Hepatic stellate cell (primary cell): ENCODE measurements around the gene ST8SIA4.

ENCODE experiments used
- DNase-seq: peaks from one replicate; pipeline ENCODE4 v3.0.0; 2011; ENCODE audit warnings: low spot score

Gene ST8SIA4, protein sequence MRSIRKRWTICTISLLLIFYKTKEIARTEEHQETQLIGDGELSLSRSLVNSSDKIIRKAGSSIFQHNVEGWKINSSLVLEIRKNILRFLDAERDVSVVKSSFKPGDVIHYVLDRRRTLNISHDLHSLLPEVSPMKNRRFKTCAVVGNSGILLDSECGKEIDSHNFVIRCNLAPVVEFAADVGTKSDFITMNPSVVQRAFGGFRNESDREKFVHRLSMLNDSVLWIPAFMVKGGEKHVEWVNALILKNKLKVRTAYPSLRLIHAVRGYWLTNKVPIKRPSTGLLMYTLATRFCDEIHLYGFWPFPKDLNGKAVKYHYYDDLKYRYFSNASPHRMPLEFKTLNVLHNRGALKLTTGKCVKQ

DNA sequence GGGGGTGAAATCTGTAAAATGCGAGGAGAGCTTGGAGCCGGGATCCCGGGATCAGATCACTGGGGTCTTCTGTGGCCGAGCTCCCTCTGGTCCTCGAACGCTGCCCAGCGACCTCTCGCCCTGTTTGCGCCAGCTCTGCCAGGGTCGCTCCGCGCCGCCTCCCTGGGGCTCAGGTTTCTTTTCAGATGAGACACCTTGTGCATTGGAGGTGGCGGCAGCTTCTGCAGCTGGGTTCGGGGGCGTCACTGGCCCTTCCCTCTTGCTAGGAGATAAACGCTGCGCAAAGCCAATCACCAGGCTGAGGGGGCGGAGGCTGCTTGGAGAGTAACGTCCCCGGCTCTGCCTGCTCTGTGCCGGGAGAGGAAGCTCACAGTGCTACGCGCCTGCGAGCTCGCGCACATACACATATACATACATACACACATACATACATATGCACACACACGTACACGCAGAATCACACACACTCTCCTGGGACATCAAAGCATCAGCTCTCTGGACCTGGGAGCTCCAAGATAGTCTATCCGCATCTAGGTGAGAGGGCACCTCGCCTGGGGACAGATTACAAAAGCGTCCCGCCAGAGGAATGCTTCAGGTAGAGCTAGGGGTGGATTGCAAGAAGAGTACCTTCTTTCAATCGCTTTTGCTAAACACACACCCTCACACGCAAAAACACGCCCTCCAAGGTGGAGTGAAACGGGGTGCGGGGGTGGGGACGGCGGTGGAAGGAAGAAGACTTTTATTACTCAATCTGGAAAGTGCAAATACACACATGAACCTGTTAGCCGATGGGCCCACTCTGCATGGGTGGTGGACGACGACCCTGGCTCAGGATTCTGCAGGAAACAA lies at the start of gene ST8SIA4:
TSS of gene ST8SIA4 (minus strand) at position 244 of the 849 bp plus-strand sequence. CDS start 327 bp downstream, outside the sequence.
- no peak for DNase-seq

- no peak for DNase-seq
Measured at GRCh38 chr5:100950985-100951384, 47.9 kb upstream of the ST8SIA4 start.

- DNase-seq, result no peak
Measured at GRCh38 chr5:100913298-100913697, 10.2 kb upstream of the ST8SIA4 start.

DNA sequence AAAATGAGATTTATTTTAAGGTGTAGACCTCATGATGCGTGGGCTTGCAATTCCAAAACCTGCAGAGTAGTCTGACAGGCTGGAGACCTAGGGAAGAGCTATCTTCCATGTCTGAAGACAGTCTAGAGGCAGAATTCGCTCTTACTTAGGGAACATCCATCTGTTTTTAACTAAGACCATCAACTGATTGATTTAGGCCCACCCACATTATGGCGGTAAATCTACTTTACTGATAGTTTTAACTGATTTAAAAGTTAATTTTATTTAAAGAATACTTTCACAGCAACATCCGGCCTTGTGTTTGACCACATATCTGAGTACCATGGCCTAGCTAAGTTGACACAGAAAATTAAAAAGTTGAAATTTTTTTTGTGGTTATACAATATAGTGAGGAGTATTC lies 6.0 kb upstream of the ST8SIA4 start:
- no peak for DNase-seq

GRCh38 chr5:100905259-100905914 lies 2.3 kb upstream of the ST8SIA4 start:
- DNase-seq, result no peak

DNA sequence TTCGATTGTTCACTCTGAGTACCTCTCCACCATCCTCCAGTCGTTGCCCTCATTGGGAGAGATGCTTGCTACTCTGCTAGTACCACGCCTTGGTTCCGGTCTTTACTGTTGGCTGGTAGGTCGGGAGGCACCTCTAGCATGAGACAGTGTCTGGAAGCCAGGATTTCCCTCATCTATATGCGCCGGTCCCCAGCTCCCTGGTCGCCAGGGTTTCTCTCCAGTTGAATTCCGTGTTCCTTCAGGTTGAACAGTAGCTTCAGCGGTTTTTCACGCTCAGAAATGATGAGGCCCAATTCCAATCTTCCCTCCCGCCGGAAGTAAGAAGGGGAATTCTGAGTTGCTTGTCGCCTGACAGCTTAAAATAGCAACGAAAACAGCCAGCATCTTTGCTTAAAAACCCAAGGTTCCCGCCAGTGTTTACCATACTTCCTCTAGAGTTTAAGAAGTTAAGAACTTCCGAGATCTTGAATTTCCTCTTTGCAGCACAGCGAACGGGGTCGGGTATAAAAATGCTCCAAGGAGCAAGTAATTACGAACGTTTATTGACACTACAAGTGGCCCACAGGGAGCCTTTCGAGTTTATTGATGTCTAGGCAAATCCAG lies 1.3 kb upstream of the ST8SIA4 start:
- no peak for DNase-seq

DNA sequence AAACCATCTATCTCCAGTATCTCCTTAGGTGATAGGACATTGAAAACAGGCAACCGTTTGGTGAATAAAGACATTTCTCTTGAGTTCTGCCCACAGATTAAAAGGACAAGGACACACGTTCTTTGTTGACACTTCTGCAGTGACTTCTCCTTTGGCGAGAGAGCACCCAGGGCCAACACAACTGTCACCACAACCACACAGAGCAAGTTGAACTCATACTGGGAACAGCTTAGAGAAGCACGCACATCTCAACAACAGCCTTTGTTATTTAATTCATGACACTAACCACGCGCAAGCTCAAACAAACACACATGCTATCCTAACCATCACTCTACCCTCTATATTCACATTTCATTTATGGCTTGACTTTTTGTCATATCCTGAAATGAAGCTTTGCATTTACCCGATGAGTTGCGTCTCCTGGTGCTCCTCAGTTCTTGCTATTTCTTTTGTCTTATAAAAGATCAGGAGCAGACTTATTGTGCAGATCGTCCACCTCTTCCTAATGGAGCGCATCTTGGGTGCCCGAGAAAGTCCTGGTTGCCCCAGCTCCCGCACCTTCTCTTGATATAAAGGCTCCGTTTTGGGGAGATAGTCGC lies 543 bp downstream of the ST8SIA4 start:
- no peak for DNase-seq

- no peak for DNase-seq
Measured at GRCh38 chr5:100901821-100902341, 1.2 kb downstream of the ST8SIA4 start.

- DNase-seq, result no peak
Measured at GRCh38 chr5:100900796-100901781, 2.0 kb downstream of the ST8SIA4 start.

GRCh38 chr5:100900142-100900795 lies 2.8 kb downstream of the ST8SIA4 start:
- DNase-seq, result no peak

GRCh38 chr5:100899675-100900074 lies 3.4 kb downstream of the ST8SIA4 start:
- DNase-seq, result no peak

GRCh38 chr5:100898504-100899346 lies 4.4 kb downstream of the ST8SIA4 start:
- DNase-seq, result no peak

DNA sequence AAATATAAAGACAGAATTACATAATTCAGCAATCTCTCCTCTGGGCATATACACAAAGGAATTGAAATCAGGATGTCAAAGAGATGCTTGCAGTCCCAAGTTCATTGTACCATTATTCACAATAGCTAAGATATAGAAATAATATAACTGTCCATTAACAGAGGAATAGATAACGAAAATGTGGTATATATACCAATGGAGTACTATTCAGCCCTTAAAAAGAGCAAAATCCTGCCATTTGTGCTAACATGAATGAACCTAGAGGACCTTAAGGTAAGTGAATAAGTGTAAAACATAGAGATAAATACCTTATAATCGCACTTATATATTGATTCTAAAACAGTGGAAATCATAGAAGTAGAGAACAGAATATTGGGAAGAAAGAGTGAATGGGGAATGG lies 7.0 kb downstream of the ST8SIA4 start:
- no peak for DNase-seq

GRCh38 chr5:100890461-100891008 lies 12.5 kb downstream of the ST8SIA4 start:
- no peak for DNase-seq

- no peak for DNase-seq
Measured at GRCh38 chr5:100889896-100890295, 13.2 kb downstream of the ST8SIA4 start.

DNA sequence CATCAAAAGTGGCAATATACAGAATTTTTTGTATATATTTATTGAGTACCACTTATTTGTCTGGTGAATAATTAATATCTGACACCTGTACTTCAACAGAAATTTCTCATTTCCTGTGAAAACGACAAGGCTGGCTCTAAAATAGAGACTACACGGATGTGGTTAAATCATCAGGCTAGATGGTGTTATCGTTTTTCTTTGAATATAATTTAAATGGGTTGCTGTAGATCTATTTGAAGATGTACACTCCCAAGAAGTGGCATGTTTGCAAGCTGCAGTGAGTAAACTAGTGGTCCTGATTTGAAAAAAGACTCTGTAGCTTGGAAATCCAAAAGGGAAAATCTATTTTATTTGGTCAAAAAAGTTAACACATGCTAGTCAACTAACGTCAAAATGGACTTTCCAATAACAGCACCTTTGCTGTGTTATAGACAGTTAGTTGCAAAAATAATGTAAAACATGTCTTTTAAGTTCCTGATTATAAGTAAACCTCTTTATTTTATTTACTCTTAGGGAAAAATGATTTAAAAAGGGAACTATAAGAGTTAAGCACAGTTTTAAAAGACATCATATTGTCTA lies 13.8 kb downstream of the ST8SIA4 start:
- no peak for DNase-seq

DNA sequence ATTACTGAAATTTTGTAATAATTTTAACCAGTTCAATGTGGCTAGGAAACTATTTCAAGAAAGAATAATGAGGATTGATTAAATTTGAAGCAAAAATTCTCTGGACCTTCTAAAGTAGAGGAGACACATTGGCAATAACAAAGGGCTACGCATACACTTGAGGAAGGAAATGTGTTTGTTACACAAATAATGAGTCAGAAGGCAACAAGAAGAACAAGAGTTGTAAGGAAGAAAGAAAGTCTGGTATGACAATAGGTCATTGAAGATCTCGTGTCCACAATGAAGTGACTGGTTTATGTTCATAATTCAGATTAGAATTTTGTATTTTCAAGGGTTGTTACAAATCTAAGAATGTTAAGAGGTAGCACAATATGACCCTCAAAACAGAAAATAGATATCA lies 25.8 kb downstream of the ST8SIA4 start:
- DNase-seq, result no peak
